ENCODE measurements around the gene CD79A.
"Not testable (repeated sequence)": the region's sequence is repeated elsewhere in the genome, so short reads cannot be mapped to it uniquely, and the experiment has no call there.

The CD79A gene

DNA sequence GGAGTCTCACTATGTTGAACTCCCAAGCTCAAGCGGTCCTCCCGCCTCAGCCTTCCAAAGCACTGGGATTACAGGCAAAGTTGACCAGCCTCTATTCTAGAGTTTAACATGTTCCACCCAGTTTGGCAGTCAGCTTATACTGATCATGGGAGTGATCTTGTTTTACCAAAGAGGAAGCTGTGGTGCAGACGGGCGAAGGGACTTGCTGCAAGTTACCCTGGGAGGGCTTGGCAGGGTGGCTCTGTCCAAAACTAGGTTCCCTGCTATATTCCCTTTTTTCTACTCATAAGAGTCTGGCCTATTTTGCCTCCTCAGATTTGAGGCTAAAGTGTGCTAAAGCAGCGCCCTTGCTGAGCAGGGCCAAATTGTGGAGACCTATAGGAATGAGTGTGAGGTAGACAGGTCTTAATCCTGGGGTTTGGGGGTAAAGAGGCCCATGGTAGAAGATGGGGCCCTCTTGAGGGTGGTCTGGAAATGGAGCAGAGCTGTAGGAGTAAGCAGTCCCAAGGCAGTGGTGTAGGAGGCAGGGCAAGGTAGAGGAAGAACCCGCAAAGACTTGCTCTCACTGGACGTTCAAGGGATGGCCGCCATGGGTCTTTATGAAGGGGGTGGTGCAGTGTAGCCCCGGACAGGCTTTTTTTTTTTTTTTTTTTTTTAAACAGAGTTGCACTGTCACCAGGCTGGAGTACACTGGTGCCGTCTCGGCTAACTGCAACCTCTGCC, 13.7 kb upstream of the CD79A start:
- DNase-seq, result no peak

DNA sequence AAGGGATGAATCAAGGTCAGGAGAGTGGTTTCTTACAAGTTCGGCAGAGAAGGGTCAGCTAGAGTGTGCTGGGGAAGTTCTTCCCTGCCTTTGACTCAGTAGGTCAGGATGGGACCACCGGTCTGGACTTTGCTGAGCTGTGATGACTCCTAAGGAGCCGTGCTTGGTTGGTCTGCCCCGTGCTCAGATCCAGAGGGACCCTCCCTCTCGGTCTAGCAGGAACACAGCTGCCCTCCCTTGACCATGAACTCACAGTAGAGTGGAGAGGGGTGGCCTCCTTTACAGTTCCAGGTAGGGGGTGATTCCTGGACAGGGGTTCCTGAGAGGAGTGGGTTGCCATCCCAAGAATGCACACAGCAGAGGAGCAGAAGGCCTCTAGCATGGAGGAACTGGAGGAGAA, 12.7 kb upstream of the CD79A start:
- DNase-seq, result no peak

DNA sequence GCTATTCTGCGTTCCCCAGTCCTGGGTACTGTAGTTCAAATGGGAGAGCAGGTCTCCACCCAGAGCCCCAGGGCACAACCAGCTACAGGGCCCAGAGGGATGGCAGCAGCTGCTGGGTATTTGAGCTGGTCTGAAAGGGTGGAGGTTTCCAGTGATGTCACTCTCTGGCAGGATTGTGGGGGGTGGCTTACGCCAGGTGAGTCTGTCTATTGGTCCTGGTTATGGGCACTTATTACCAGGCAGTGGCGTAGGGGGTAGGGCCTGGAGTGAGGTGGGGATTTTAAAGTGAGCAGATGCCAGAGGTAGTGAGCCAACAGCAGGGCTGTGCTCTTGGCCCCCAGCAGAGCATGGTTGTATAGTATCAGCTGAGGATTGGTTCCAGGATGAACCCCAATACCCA, 10.8 kb upstream of the CD79A start:
- DNase-seq, result no peak

DNA sequence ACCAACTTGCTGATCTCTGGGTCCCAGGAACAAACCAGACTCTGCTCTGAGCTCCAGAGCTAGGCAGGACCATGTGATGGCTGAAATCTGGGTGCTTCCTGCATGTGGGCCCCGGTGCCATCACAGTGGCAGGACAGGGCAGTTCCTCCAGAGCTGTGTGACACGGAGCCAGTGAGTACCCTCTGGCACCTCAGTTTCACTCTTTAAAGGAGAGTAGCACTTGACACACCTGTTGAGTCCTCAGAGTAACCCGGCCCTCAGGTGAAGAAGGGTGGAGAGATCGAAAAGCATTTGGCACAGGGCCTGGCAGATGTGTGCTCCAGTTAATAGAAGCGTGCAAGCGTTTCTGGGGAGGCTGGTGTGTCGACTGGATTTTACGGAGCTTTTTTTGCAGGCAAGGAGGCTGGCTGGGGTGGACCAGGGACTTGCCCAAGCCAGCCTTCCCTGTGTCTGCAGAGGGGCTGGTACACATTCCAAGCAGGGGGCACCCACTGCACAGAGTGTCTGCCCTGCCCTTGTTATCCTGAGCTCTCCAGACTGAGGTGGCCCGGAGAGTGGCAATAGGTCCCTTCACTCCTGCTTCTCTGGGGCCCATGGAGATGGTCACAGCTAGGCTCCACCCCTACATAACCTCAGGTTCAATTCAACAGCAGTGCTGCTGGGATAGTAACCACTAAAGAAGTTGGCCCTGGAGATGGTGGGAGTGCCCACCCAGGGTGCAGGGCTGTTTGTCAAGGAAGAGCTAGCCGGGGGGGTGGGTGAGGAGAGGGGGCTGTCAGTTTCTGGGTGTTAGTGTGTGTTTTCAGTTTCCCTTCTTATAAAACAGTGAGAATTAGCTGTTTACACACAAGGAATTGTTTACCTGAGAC, 8.7 kb upstream of the CD79A start:
- DNase-seq, result no peak

DNA sequence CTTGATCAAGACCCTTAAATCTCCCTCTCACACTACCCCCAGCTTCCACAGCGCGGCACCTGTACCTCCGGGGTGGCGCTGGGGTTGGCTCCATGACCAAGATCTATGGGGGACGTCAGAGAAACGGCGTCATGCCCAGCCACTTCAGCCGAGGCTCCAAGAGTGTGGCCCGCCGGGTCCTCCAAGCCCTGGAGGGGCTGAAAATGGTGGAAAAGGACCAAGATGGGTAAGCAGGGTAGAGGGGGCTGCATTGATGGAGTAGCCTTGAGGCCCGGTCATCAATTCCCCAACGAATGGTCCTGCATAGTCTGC, 8.1 kb upstream of the CD79A start:
- DNase-seq, result no peak

DNA sequence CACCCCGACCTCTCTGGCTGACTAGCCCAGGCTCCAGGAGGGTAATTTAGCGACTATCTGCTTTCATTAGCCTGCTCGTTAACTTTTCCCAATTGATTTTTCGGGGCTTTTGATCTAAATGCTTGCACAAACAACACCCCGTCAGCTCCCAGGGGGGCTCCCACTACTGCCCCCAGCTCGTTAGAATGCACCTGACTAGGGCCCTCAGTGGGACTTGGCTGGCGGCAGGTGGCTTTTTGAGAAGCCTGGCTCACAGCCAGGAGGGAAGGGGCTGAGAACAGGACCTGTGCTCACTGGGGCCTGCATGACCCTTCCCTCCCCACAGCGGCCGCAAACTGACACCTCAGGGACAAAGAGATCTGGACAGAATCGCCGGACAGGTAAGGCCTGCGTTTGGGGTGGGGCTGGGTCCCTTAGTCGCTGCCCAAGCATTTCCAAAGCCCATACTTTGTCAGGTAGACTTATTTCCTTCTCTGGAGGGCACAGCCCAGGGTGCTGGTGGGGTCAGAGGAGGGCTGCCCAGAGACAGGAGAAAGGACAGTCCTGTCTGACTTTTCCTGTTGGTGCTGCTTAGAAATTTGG, 7.6 kb upstream of the CD79A start:
- DNase-seq, result no peak

DNA sequence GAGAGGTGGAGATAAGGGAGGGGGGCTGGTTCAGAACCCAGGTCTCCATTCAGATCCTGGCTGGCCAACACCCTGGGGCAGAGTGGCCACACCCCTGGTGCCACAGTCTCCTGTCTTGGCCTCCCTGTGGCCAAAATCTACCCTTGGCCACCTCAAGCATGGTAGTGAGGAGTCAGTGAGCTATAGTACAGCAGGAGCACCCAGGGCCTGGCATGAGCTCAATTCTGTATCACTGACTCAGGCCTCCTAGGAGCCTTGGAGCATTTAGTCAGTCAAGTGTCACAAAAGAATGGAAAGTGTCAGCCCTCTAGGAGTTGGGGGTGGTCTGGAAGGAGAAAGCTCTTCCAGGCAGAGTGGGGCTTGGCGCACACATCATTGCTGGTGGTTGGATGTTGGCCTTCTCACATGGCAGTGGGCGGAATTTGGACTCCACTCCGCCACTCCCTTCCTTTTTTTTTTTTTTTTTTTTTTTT, 6.6 kb upstream of the CD79A start:
- no peak for DNase-seq

DNA sequence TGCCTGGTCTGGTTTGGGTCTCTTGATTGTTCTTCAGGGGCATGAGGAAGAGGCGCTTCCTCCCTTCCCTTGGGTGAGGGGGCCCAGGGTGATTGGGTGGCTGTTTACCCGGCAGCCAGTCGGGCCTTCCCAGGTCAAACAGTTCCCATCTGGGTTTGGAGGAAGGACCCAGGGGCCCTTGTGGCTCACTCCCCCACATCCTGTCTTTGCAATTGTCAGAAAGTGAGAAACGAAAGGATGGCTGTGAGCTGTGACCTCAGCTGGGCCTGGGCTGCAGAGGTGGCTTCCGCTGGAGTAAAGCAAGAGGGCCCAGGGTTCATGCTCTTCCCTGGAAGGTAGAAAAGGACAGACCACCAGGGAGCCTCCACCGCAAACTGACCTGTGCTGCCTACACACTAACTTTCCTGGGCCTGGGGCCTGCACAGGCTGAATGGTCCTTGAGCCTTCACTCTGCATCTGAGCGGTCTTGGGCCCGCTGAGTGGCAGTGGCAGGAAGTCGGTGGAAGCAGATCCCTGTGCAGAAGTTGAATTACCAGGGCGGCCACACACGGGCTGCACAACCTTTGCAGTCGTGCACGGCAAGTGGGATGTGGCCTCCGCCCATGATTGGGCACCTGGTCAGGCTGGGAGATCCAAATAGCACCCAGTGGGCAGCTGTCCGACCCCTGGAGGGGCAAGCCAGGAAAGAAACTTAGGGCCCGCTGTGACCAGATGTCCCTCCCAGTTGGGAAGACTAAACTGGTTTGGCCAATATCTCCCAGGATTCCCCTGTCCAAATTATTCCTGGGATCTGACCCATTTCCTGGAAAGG, 5.3 kb upstream of the CD79A start:
- no peak for DNase-seq

DNA sequence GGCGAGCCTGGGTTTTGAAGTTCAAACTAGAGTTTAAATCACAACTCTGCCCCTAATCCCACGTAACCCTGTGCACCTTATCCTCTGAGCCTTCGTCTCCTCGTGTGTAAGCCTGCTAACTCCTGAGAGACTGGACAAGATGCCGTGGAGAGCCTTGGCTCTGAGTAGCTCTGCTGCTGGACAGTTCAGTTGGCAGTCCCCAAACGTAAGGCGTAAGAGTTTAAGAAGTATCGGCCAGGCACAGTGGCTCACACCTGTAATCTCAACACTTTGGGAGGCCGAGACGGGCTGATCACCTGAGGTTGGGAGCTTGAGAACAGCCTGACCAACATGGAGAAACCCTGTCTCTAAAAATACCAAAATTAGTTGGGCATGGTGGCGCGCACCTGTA, 4.7 kb upstream of the CD79A start:
- no peak for DNase-seq

DNA sequence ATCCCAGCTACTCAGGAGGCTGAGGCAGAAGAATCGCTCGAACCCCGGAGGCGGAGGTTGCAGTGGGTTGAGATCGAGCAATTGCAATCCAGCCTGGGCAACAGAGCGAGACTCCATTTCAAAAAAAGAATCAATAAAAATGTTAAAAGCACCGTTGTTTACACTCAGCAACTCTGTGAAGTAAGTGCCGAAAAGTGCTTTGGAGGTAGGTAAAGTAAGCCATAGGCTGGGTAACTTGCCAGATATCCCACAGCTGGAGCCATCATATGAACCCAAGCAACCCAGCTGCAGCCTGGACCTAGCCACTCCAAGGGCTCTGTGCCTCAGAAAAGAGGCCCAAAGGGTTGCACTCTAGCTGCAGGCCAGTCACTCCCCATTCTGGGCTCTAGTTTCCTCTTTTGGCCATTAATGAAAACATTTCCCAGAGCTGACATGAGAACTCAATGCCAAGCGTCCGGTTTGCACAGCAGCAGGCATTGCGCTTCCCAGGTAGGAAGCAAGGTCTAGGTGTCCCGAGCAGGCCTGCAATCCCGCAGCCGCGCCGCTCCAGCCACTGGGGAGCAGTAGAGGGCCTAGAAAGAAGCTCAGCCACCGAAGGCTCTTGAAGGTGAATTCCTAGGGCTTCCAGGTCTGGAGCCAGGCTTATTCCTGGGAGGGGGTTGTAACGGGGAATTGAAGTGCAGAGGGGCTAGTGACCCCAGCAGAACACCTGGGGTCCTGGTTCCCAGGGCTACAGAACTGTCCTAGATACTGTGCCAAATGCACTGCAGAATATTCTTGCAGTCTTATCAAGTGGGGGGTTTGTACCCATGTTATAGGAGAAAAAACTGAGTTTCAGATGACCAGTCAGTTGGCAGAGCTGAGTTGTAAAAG, 4.1 kb upstream of the CD79A start:
- DNase-seq, result peak; percentile 71

DNA sequence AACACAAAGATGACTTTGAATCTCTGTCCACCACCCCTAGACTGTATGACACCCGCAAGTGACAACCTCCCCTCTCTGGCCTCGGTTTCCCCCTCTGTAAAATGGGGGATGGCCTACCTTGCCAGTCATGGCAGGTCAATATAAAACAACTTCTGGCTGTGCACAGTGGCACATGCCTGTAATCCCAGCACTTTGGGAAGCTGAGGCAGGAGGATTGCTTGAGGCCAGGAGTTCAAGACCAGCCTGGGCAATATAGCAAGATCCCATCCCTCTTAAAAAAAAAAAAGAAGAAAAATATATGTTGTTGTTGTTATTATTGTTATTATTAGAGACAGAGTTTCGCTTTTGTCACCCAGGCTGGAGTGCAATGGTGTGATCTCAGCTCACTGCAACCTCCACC, 1.1 kb upstream of the CD79A start:
- not testable (repeated sequence) for DNase-seq

DNA sequence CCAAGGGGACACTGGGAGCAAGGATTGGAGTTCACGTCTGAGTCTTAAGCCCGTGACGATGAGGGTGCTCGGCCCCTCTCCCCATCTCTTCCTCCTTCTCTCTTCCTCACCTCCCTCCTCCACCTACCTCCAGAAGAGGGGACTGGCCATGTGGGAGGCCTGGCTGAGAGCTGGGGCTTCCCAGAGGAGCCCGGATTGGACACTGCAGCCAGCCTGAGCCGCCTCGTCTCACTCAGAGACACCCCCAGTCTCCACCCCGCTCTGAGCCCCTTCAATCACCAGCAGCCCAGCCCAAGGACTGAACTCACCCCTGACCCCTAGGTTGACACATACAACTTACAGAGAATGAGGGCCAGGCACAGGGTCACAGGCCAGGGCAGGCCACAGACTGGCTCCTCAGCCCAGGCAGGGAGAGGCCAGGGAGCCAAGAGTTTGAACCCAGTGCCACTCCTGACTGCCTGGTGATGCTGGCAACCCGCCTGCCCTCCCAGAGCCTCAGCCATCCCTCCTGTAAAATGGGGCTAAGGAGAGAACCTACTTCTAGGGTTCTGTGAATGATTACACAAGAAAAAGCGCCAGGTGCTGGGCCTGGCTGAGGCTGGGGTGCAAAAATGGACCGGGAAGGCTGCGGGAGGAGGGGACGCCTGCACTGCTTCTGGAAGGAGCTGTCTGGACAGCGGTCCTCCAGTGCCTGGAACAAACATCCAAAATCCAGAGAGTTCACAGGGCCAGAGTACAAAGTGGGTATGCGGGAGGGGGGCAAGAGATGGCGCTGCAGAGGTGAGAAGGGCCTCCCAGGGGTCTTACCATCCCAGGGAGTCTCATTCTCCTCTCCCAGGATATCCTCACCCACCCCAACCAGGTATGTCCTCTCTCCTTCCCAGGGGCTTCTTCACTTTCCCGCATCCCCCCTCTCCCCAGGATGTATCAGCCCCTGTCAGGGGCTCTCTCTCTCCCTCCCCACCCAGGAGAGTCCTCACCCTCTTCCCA, 1.1 kb downstream of the CD79A start:
- no peak for DNase-seq

DNA sequence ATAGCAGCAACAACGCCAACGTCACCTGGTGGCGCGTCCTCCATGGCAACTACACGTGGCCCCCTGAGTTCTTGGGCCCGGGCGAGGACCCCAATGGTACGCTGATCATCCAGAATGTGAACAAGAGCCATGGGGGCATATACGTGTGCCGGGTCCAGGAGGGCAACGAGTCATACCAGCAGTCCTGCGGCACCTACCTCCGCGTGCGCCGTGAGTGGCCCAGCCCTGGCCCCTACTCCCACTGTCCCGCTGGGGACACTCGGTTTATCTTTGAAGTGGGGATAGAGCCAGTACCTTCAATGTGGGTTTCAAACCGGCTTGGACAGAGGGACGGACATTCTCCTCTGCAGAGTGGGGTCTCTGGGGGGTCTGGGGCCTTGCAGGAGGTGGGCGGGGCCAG, 2.0 kb downstream of the CD79A start:
- no peak for DNase-seq

DNA sequence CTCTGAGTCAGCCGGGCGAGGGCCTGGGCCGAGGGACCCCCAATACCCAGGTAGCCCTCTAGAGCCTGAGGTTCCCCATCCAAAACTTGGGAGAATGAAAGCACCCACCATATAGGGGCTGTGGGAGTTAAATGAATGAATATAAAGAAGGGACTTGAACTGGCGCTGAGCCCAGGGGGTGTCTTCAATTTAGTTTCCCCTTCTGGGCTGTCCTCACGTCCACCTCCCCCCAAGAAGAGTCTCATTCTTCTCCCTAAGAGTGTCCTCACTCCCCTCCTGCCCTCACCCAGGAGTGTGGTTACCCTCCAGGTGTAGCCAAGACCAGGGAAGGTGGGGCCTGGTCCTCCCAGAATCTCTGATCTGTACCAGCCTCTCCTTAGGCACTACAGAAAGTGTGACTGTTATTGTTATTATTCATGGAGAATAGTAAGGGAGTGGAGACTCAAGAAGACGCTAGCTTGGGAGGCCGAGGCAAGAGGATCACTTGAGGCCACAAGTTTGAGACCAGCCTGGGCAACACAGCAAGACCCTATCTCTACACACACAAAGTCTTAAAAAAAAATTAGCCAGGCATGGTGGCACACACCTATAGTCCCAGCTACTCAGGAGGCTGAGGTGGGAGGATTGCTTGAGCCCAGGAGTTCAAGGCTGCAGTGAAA, 2.7 kb downstream of the CD79A start:
- DNase-seq, result no peak

DNA sequence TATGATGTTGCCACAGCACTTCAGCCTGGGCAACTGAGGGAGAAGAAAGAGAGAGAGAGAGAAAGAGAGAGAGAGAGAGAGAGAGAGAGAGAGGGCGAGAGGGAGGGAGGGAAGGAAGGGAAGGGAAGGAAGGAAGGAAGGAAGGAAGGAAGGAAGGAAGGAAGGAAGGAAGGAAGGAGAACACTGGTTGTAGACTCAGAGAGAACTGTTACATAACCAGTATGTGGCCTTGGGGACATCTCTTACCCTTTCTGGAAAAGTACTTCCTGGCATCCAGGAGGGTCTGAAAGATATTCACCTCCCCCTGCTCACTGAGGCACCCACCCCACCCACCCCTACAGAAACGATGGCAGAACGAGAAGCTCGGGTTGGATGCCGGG, 3.2 kb downstream of the CD79A start:
- no peak for DNase-seq

DNA sequence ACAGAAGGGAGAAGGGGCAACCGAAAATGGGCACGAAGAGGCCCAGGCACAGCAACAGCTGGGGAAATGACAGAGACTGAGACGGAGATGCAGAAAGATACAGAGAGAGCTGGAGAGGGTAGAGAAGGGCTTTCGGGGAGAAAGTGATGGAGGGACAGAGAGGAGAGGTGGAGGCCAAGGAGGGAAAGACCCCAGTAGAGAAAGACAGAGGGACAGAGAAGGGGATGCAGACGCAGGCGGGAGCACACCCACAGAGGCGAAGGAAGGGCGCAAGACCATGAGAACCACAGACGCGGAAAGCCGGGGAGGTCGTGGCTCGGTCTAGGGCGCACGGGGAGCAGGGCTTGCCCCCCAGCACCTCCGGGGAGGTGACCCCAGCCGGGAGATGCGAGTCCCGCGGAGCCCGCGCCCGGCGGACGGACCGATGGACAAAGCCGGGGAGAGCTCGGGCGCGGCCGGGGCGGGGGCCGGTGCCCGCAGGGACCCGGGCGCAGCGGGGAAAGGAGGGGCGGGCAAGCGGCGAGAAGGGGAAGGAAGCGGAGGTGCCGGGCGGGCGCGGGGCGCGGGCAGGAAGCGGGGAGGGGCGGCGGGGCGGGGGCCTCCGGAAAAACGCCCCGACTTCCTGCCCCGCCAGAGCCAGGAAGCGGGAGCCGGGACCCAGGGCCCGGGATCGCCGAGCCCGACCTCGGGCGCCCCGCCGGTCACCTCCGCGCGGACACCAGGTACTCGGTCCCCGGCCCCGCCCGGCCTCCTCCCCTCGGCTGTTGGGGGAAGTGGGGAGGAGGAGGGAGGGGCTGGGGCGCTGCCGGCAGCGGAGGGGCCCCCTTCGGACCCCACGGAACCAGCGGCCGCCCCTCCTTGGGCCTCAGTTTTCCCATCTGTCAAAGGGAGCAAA, 5.7 kb downstream of the CD79A start, which contains the start of gene ARHGEF1:
Gene ARHGEF1, plus strand, starts transcription at position 617 of the 895 bp plus-strand sequence. CDS start 4,899 bp downstream, outside the sequence.
- peak; percentile 34 for DNase-seq

DNA sequence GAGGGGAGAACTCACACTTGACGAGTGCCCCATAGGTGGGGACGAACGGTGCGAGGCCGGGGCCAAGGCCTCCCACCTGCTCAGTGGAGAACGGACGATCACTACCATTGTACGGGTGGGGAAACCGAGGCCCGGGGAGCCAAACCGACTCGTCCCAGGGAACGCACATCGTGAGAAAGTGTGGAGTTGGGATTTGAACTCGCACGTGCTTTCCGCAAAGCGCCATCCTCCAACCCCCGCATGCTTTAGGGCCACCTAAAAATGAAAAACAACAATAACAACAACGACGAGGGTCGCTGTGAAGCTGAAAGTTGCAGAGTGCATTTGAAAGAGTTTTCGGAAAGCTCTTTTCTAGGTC, 6.4 kb downstream of the CD79A start:
- no peak for DNase-seq

DNA sequence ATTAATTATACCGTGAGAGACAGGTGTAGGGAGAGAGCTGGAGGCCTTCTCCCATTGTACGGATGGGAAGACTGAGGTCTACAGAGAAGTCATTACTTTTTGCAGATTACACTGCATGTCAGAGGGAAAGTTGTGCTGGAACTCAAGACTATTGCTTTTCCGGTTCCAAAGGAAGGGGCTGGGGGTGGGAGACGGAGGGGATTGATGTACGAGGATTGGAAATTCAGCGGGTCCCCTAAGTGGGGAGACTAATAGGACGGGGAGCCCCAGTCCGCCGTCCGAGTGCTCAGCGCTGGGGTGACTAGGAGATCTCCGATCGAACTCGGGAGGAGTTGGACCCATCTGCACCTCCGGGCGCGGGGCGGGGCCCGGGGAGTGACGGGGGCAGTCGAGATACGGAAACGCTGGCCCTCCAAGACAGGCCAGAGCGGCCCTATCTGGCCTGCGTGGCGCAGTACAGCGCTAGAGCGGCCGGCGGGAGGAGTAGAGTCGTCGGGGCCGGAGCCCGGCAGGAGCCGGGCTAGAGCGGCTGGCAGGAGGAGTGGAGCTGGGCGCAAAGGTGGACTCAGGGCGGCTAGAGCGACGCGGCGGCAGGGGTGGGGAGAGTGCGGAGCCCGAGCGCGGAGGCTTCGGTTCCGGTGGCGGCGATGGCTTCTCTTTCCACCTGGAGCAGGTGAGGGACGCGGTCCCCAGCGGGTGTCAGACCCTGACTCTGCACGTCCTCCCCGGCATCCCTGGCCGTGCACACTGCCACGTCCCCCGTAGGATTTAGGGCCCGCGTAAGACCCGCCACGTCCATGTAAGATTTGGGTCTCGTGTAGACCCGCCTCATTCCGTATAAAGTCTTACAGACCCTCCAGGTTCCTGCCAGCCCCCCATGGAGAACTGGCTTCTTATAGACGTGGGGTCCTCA, 7.0 kb downstream of the CD79A start:
- DNase-seq, result peak; percentile 97

All from NCI-H748 treated with DMSO at 0.1 percent for 48 hours (cell line).